ENCODE measurements around the gene DEFB132. TPM values are rescaled to one million over a fixed set of nuclear protein-coding genes. Genes with fewer than 3 reads are reported as not detected.
A peak's percentile ranks its signal among the peaks of the same experiment; 100 is the strongest.

The DEFB132 gene
- total and polyA plus RNA-seq, 9 of the 15 experiments (the other 6 are each of a cell fraction or from before 2014, with no cell fraction given) = not detected

GRCh38 chr20:266596-267562, 9.4 kb downstream of the DEFB132 start (continued):
- TF ChIP-seq ZNF224 (CRISPR knock-in tag; IDR thresholded peaks at IDR 0.05) (peak; percentile 80; the same call in 1 of the 2 replicates), ZNF655 (CRISPR knock-in tag; IDR thresholded peaks at IDR 0.05) (no peak), CEBPB (tag; IDR thresholded peaks at IDR 0.05) (peak; percentile 47; the same call in 1 of the 2 replicates), ZFX (CRISPR knock-in tag; IDR thresholded peaks at IDR 0.05) (peak; percentile 92), JUND (IDR thresholded peaks at IDR 0.05; ENCODE audit: borderline replicate concordance, low read depth, low read length) (no peak; the same call in none of the 2 replicates), JUND (tag; IDR thresholded peaks at IDR 0.05; ENCODE audit: borderline replicate concordance, low read depth, low read length) (peak; percentile 56; the same call in 2 of the 3 replicates), ID3 (CRISPR knock-in tag; IDR thresholded peaks at IDR 0.05) (no peak), ID3 (tag; IDR thresholded peaks at IDR 0.05) (peak; percentile 97), NR3C1 (CRISPR knock-in tag; IDR thresholded peaks at IDR 0.05) (peak; percentile 83), ZBED1 (IDR thresholded peaks at IDR 0.05) (peak; percentile 21; the same call in 1 of the 2 replicates), DIDO1 (tag; IDR thresholded peaks at IDR 0.05; ENCODE audit: low read depth) (0 out of 2 replicates have a peak, but pooled peaks have one; percentile 42), POLR2A (conservative IDR thresholded peaks at IDR 0.05) (peak; percentile 68), ZNF436 (CRISPR knock-in tag; IDR thresholded peaks at IDR 0.05) (no peak), EP400 (IDR thresholded peaks at IDR 0.05) (peak; percentile 89), NKRF (IDR thresholded peaks at IDR 0.05; ENCODE audit: borderline replicate concordance) (0 out of 2 replicates have a peak, but pooled peaks have one; percentile 63), ZSCAN32 (CRISPR knock-in tag; IDR thresholded peaks at IDR 0.05) (no peak), KDM5B (IDR thresholded peaks at IDR 0.05; ENCODE audit: insufficient replicate concordance, low read depth, low read length) (no peak), PHF8 (IDR thresholded peaks at IDR 0.05; ENCODE audit: borderline replicate concordance, low read length) (peak; percentile 65; the same call in 1 of the 2 replicates), MYC (IDR thresholded peaks at IDR 0.05; ENCODE audit: low read depth, low read length) (peak; percentile 91), MYC (CRISPR knock-in tag; IDR thresholded peaks at IDR 0.05; ENCODE audit: borderline replicate concordance, low read depth) (peak; percentile 83), SMARCB1 (IDR thresholded peaks at IDR 0.05; ENCODE audit: insufficient read length, low read depth) (no peak), ZKSCAN8 (CRISPR knock-in tag; IDR thresholded peaks at IDR 0.05) (0 out of 2 replicates have a peak, but pooled peaks have one; percentile 77)
